ENCODE measurements around the gene CEBPA. TPM values are rescaled to one million over a fixed set of nuclear protein-coding genes. Genes with fewer than 3 reads are reported as not detected.

Gene CEBPA
- total and polyA plus RNA-seq, 2 donors (not counting 1 experiment from before 2014, with no cell fraction given) = 1.7 to 2.6 TPM

DNA sequence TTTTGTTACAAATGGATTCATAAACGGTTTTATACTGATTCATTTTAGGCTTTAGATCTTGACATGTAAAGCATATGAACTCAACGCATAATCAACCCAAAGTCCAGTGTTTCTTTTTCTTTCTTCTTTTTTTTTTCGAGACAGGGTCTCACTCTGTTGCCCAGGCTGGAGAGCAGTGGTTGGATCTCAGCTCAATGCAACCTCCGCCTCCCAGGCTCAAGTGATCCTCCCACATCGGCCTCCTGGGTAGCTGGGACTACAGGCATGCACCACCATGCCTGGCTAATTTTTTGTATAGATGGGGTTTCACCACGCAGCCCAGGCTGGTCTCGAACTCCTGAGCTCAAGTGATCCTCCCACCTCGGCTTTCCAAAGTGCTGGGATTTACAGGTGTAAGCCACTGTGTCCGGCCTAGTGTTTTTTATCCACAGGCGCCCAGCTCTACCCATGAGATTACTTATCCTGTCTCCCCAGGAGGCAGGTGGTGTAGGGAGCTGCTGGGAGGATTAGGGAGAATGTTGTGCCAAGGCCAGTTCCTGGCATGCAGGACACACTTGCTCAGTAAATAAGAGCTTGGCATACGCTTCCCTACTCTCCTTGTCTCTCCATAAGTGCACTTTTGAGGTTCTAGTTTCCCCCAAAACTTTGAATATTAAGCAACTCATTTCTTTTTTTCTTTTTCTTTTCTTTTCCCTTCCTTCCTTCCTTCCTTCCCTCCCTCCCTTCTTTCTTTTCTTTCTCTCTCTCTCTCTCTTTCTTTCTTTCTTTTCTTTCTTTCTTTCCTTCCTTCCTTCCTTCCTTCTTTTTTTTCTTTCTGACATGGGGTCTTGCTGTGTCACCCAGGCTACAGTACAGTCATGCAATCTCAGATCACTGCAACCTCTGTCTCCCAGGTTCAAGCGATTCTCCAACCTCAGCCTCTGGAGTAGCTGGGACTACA lies 4.8 kb upstream of the CEBPA start:
- ChIA-PET CTCF (no interaction called here), POLR2A (no interaction called here)
- WGBS (ENCODE audit: insufficient coverage) = 92% methylated on average over 11 of the region's 12 CpGs
- H3K79me2 ChIP-seq (ENCODE audit: control insufficient read depth, insufficient read depth, low read length) = no peaks in the 10 kb centered on the region
- Mint-ChIP-seq H3K9me3 (ENCODE audit: insufficient read depth) (peaks cover 4% of the 10 kb centered on the region), H3K4me1 (peaks cover 7% of the 10 kb centered on the region), H3K27ac (no peak overlapping the region), H3K4me3 (no peak overlapping the region), H3K27me3 (peaks cover 42% of the 10 kb centered on the region)
- H2AFZ ChIP-seq (ENCODE audit: insufficient read depth, low read depth, low read length, poor library complexity, severe bottlenecking) = no peak overlapping the region
- ATAC-seq (ENCODE audit: low read depth) = no peak
- TF ChIP-seq EZH2 (IDR thresholded peaks at IDR 0.05; ENCODE audit: borderline replicate concordance, insufficient read depth, low read depth, low read length, poor library complexity, severe bottlenecking) = no peak
- TF ChIP-seq, protein P1, sequence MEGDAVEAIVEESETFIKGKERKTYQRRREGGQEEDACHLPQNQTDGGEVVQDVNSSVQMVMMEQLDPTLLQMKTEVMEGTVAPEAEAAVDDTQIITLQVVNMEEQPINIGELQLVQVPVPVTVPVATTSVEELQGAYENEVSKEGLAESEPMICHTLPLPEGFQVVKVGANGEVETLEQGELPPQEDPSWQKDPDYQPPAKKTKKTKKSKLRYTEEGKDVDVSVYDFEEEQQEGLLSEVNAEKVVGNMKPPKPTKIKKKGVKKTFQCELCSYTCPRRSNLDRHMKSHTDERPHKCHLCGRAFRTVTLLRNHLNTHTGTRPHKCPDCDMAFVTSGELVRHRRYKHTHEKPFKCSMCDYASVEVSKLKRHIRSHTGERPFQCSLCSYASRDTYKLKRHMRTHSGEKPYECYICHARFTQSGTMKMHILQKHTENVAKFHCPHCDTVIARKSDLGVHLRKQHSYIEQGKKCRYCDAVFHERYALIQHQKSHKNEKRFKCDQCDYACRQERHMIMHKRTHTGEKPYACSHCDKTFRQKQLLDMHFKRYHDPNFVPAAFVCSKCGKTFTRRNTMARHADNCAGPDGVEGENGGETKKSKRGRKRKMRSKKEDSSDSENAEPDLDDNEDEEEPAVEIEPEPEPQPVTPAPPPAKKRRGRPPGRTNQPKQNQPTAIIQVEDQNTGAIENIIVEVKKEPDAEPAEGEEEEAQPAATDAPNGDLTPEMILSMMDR (IDR thresholded peaks at IDR 0.05) = no peak
- no peak for DNase-seq
- peaks cover 0 to 34% (median 10%) of the 10 kb centered on the region in 4 experiments for H3K27me3 ChIP-seq (replicated peaks in 1 of 4; ENCODE audit: control extremely low read depth in 1 of 4, control insufficient read depth in 3 of 4, insufficient read depth in 4 of 4, low read length in 3 of 4)
- no peak overlapping the region for H3K27ac ChIP-seq (ENCODE audit: low read length in 2 of 2)
- no peak overlapping the region for H3K4me3 ChIP-seq (ENCODE audit: control extremely low read depth in 1 of 5, extremely low read depth in 1 of 5, insufficient read depth in 1 of 5, low read depth in 2 of 5, low read length in 4 of 5)
- H4K20me1 ChIP-seq (ENCODE audit: control insufficient read depth, insufficient read depth, low read length, poor library complexity, severe bottlenecking) = no peaks in the 10 kb centered on the region
- peaks cover 0 to 2% (median 0%) of the 10 kb centered on the region in 3 donors for H3K9me3 ChIP-seq (ENCODE audit: control extremely low read depth in 1 of 3, control insufficient read depth in 2 of 3, insufficient read depth in 1 of 3, low read length in 2 of 3)
- intact Hi-C loops (cut with micrococcal nuclease) = no loop called here
- H3K36me3 ChIP-seq (replicated peaks in 1 of 2; ENCODE audit: control extremely low read depth in 1 of 2, control insufficient read depth in 1 of 2, extremely low read depth in 1 of 2, insufficient read depth in 2 of 2, low read length in 1 of 2) = no peaks in the 10 kb centered on the region
- H3K9ac ChIP-seq (ENCODE audit: low read length) = no peak overlapping the region
- H3K4me1 ChIP-seq (ENCODE audit: control insufficient read depth in 2 of 2, insufficient read depth in 2 of 2, low read length in 2 of 2) = peaks cover 8 to 13% of the 10 kb centered on the region in 2 donors
- no peak overlapping the region for H3K4me2 ChIP-seq (replicated peaks; ENCODE audit: low read depth, low read length, poor library complexity, severe bottlenecking)

DNA sequence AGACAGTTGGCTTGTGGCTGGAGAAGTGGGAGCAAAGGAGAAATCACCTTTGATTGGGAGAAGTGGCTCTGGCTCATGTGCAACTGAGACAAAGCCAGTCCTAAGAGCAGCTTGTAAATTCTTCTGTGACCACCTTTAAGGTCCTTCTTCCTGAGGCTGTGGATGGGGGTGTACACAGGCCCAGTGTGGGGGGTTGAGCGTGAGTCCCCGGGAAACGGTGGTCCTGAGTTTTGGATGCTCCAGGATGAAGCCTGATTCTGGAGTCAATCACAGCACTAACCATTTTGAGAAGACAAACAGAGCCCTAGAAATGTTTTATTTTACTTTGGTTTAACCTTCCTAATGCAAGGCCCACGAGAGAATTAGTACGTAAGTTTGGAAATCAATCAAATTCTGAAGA lies 3.9 kb upstream of the CEBPA start:
- ATAC-seq (ENCODE audit: low read depth) = no peak
- Mint-ChIP-seq H3K4me1 (peaks cover 7% of the 10 kb centered on the region), H3K27me3 (peaks cover 42% of the 10 kb centered on the region), H3K4me3 (peak overlapping the region; percentile 5), H3K27ac (no peak overlapping the region), H3K9me3 (ENCODE audit: insufficient read depth) (peaks cover 4% of the 10 kb centered on the region)
- WGBS (ENCODE audit: insufficient coverage) = no CpG with 5 or more reads among the region's 5 CpGs
- Histone ChIP-seq H3K4me1 (ENCODE audit: control insufficient read depth in 2 of 2, insufficient read depth in 2 of 2, low read length in 2 of 2) (peaks cover 10 to 15% of the 10 kb centered on the region in 2 donors), H2AFZ (ENCODE audit: insufficient read depth, low read depth, low read length, poor library complexity, severe bottlenecking) (no peak overlapping the region), H3K4me2 (replicated peaks; ENCODE audit: low read depth, low read length, poor library complexity, severe bottlenecking) (no peak overlapping the region), H3K79me2 (ENCODE audit: control insufficient read depth, insufficient read depth, low read length) (no peaks in the 10 kb centered on the region), H4K20me1 (ENCODE audit: control insufficient read depth, insufficient read depth, low read length, poor library complexity, severe bottlenecking) (no peaks in the 10 kb centered on the region), H3K9ac (ENCODE audit: low read length) (no peak overlapping the region), H3K9me3 (ENCODE audit: control extremely low read depth in 1 of 3, control insufficient read depth in 2 of 3, insufficient read depth in 1 of 3, low read length in 2 of 3) (peaks cover 0 to 4% (median 0%) of the 10 kb centered on the region in 3 donors), H3K36me3 (replicated peaks in 1 of 2; ENCODE audit: control extremely low read depth in 1 of 2, control insufficient read depth in 1 of 2, extremely low read depth in 1 of 2, insufficient read depth in 2 of 2, low read length in 1 of 2) (no peaks in the 10 kb centered on the region), H3K27me3 (replicated peaks in 1 of 4; ENCODE audit: control extremely low read depth in 1 of 4, control insufficient read depth in 3 of 4, insufficient read depth in 4 of 4, low read length in 3 of 4) (peaks cover 0 to 35% (median 11%) of the 10 kb centered on the region in 4 experiments), H3K27ac (ENCODE audit: low read length in 2 of 2) (no peak overlapping the region), H3K4me3 (ENCODE audit: control extremely low read depth in 1 of 5, extremely low read depth in 1 of 5, insufficient read depth in 1 of 5, low read depth in 2 of 5, low read length in 4 of 5) (no peak overlapping the region)
- intact Hi-C loops (cut with micrococcal nuclease) = no loop called here
- ChIA-PET POLR2A (no interaction called here), CTCF (no interaction called here)
- DNase-seq = no peak
- no peak for TF ChIP-seq EZH2 (IDR thresholded peaks at IDR 0.05; ENCODE audit: borderline replicate concordance, insufficient read depth, low read depth, low read length, poor library complexity, severe bottlenecking)
- TF ChIP-seq, protein P1 (IDR thresholded peaks at IDR 0.05) = no peak

Data from B cell (primary cell).